ENCODE measurements around the gene SEMA6A.

The SEMA6A gene

DNA sequence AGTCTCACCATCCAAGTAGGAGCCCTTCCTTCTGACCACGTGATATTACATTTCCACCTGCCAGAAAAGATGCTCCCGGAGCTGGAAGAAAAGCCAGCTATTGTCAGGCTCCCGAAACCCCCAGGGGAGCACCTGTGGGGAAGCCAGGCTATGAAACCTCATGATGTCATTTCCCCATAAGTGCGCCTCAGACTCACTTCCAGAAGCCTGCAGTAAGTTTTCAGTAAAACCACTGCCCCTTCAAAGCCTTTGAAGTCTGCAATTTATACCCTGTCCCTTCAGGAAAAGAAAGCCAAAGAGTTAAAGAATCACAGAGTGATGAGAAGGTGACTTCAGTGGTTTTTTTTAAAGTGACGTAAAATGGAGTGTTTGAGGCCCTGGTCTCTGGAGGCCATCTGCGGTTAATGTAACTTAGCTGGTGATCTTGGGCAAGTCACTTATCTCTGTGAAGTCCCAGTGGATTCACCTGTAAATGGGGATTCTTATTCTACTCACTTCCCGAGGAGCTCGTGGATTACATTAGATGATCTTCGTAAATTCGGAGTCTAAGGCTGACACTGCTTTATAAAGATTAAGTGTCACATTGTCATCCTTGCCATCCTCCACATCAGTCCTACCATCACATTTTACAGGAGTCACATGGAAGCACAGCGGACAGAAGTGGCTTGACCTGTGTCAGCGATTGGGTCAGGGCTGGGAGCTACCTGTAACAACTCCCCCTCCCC, 2.6 kb upstream of the SEMA6A start:
- no peak for DNase-seq (ENCODE audit: low read depth)

GRCh38 chr5:116576053-116576713, 1.6 kb upstream of the SEMA6A start:
- DNase-seq (ENCODE audit: low read depth): no peak

GRCh38 chr5:116575326-116576052, 866 bp upstream of the SEMA6A start:
- no peak for DNase-seq (ENCODE audit: low read depth)

DNA sequence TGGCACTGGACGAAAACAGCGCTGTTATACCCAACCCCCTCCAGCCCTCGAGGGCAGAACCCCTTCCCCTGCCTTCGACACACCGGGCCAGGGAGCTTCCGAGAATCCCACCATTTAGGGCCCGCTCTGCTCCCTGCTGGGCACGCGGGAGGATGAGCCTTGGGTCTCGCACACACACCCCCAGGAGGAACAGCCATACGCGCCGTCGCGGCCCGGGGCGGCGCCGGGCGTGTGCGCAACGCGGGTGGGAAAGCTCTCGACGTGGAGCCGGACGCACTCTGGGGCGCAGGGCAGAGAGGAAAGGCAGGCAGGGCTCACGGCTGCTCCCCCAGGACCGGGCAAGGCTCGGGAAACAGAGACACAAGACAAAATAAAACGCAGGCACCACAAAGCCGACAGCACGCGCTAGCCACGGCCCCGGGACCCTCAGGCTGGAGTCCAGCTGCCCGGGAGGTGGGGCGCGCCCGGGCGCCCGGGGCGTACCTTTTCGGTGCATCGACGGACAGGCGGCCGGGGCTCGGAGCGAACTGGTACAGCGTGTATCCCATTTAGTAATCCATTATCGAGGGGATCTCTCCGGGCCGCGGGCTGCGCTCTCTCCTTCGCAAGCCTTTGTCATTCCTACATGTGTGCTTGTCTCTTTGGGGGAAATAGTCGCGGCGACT, 789 bp downstream of the SEMA6A start:
- no peak for DNase-seq (ENCODE audit: low read depth)

DNA sequence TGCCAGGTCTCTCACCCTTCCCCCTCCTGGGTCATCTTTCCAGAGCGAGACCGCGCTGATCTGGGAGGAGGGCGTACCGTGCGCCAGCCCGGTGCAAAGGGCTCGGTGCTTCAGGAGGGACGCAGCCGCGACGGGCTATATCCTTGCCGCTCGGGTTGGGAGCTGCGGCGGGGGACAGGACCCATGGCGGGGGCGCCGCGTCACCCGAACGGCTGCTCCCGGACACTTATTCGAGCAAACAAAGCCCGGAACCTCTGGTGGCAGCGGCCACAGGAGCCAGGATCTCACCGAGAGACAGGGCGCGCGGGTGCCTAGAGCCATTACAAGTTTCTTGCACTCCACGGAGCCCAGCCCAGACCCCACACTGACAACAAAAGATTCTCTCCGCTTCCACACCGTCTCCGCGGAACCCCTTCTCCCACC, 1.3 kb downstream of the SEMA6A start:
- DNase-seq (ENCODE audit: low read depth): no peak

GRCh38 chr5:116572350-116573278, 2.0 kb downstream of the SEMA6A start:
- DNase-seq (ENCODE audit: low read depth): no peak

DNA sequence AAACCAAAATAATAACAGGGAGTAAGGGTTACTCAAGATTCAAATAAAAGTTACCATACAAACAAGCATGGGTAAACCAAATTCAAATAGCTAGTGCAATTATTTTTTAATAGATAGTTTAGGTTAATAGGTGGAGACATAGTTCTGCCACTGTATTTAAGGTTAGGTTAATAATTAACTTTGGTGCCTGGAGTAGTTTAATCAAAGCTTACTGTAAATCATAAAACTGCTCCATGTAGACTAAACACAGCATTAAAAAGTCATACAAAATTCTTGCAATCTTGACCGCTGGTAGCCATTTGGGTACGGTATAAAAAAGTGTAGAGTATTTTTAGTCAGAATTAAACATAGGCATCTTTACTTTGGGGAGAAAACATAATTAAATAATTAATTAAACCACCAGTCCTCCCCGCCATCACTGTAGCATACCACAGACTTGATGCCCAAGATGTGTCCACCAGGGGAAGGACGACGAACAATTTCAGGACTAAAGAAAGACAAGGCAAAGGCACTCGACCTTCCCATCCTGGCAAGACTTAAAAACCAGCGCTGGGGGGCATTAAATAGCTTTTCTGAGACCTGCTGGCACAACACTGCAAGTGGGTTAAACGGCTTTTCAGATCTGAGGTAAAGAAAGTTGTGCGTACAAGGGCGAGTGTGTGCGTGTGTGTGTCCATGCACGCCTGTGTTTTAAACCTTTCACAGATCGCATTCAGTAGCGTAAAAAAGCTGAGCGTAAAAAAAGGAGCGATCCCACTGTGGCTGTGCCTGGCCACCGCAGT, 2.9 kb downstream of the SEMA6A start:
- DNase-seq (ENCODE audit: low read depth): no peak

GRCh38 chr5:116569999-116570398, 4.6 kb downstream of the SEMA6A start:
- no peak for DNase-seq (ENCODE audit: low read depth)

DNA sequence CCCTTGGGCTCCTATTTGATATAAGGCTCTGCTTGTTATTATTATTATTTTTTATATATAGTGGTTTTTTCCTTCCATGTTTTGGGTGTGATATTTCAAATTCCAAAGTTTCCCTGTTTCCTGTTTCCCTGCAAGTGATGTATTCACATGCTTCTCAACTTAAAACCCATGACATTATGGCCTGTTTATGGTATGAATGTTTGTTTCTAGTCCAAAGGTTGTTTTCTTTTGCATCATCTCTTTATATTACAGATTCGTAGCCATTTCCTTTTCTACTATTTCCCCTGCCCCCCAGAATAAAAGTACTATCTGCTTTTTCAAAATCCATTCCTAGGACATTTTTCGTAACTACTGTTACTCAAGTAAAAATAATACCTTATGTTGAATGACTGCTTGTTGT, 7.5 kb downstream of the SEMA6A start:
- DNase-seq (ENCODE audit: low read depth): no peak

DNA sequence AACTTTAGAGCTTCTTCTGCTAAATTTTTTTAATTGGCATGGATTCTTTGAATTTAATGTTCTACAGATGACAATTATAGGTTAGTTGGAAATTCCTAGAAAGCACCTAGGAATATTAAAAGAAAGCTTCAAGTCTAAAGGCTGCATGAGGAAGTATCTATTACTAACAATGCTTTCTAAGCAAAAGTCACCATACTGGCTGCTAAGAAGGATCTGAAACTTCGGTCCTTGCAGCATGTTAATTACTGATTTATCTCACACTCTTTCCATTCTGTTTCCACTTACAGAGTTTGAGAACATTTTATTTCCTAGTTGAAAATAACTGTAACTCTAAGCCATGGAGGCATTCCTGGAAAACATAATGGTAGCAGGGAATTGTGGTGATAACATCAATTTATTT, 8.4 kb downstream of the SEMA6A start:
- no peak for DNase-seq (ENCODE audit: low read depth)

DNA sequence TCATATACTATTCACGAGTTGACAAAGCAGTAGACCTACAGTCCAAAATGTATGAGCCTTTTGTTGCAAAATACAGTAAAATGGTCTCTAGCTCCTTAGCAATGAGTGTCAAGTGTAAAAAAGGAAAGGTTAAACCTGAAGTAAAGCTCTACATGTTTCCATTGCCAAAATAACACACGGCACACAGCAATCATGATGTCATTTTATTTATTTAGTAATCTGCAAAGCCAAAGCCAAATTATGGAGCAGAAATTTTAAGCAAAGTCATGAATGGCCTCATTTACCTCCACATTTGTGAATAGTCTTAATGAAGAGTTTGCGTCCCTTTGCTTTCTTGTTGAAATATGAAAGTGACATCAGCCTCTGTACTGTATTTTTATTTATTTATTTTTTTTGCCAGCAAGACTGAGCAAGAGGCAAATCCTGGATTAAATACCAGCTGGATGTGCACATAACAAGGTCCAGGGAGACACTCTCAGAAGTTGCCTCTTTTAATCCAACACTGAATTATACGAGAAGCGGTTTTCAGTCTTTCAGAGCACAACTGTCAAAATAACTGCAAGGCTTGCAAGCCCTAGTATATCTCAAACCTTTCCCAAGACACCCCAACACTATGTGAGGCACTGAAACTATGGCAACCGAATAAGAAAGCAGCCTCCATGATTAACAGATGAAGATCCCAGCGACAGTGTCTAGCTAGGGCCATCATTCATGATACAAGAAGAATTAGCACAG, 9.7 kb downstream of the SEMA6A start:
- DNase-seq (ENCODE audit: low read depth): no peak

- no peak for DNase-seq (ENCODE audit: low read depth)
These were observed 10.3 kb downstream of the SEMA6A start for GRCh38 chr5:116564312-116564711.

DNA sequence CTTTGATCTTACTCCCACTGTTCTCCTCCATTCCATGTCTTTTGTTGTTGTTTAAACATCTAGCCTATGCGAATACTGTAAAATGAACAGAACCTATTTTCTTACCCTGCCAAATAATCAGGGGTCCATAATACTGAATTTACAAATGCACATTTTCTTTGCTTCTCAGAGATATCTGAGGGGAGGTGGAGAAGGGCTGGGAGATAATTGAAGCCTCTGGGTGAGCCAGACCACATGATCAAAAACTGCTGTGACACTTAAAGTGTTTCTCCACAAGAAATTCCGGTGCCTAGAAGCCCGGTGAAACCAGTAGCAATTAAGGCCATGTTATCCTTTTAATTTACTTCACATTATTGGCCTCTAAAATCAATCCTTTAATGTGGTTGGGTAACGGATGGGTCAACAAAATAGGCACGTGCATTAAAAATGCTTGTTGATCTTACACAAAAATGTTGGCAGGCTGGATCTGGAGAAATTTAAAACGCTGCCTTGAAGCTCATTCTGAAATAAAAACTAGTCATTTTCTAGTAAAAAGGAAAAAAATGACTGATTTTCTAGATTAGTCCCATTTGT, 10.8 kb downstream of the SEMA6A start:
- no peak for DNase-seq (ENCODE audit: low read depth)

GRCh38 chr5:116562669-116563068, 12.0 kb downstream of the SEMA6A start:
- DNase-seq (ENCODE audit: low read depth): no peak

DNA sequence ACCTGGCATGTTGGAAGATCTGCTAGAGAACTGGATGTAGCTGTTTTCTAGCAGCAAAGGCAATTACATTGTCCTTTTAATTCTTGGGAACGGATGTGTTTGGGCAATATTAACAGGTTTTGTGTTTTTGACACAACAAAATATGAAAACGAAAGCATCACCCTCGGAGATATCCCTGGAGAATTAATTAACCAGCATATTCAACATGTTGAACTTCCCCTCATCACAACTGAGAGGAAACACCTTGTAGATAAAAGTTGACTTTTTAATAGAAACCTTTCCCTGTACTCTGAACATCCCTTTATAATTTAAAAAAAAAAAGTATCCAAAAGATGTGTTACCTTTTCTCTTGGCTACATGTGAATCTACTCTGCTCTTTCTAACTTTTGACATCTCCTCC, 13.0 kb downstream of the SEMA6A start:
- DNase-seq (ENCODE audit: low read depth): no peak

- DNase-seq (ENCODE audit: low read depth): no peak
These were observed 14.9 kb downstream of the SEMA6A start for GRCh38 chr5:116559673-116560164.

- DNase-seq (ENCODE audit: low read depth): no peak
These were observed 15.4 kb downstream of the SEMA6A start for GRCh38 chr5:116559239-116559638.

- no peak for DNase-seq (ENCODE audit: low read depth)
These were observed 16.9 kb downstream of the SEMA6A start for GRCh38 chr5:116557669-116558271.

DNA sequence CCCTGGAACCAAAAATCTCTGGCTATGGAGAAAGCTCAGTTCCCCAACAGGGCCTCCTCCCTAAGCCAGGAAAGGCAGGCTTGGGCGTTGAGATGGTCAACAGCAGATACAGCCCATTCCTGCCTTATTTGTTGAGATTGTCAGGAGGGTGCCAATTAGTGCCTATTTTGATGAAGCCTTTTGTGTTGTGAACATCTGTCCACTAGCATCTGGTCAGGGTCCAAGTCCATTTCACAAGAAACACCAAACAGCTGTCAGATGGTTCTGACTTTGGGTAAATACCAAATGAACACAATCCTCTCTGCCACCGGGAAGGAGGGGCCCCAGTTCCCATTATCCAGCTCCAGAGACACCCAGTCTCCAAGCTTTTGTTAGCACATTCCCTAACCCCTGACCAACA, 19.9 kb downstream of the SEMA6A start:
- DNase-seq (ENCODE audit: low read depth): no peak
